22Rv1 (cell line): Measurements from ENCODE around the gene EIF2D.

Experiments used
- ZFX ChIP-seq: fragments of 450-650 bp; IDR thresholded peaks from 2 replicates; pipeline ENCODE4 v1.6.1; 2017; ENCODE audit warnings: antibody characterized with exemption, borderline replicate concordance
- TF ChIP-seq, protein P1 (sequence below): fragments of 450-650 bp; IDR thresholded peaks from 2 replicates; pipeline ENCODE4 v1.5.1; 2017; ENCODE audit warnings: mild to moderate bottlenecking

GRCh38 chr1:206590025-206590758, 22.1 kb downstream of the EIF2D start:
- TF ChIP-seq, protein P1, sequence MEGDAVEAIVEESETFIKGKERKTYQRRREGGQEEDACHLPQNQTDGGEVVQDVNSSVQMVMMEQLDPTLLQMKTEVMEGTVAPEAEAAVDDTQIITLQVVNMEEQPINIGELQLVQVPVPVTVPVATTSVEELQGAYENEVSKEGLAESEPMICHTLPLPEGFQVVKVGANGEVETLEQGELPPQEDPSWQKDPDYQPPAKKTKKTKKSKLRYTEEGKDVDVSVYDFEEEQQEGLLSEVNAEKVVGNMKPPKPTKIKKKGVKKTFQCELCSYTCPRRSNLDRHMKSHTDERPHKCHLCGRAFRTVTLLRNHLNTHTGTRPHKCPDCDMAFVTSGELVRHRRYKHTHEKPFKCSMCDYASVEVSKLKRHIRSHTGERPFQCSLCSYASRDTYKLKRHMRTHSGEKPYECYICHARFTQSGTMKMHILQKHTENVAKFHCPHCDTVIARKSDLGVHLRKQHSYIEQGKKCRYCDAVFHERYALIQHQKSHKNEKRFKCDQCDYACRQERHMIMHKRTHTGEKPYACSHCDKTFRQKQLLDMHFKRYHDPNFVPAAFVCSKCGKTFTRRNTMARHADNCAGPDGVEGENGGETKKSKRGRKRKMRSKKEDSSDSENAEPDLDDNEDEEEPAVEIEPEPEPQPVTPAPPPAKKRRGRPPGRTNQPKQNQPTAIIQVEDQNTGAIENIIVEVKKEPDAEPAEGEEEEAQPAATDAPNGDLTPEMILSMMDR = peak; percentile 61
- no peak for TF ChIP-seq ZFX
